ENCODE data around the gene CDK11B.
"Not testable (repeated sequence)": the region's sequence is repeated elsewhere in the genome, so short reads cannot be mapped to it uniquely, and the experiment has no call there.

CDK11B gene

GRCh38 chr1:1683104-1683905 lies 24.5 kb upstream of the CDK11B start:
- no peak for DNase-seq (ENCODE audit: low spot score)

- DNase-seq (ENCODE audit: low spot score): no peak
Measured at GRCh38 chr1:1680912-1681273, 22.1 kb upstream of the CDK11B start.

GRCh38 chr1:1680031-1680911 lies 21.5 kb upstream of the CDK11B start:
- no peak for DNase-seq (ENCODE audit: low spot score)

- no peak for DNase-seq (ENCODE audit: low spot score)
Measured at GRCh38 chr1:1678581-1679380, 20.0 kb upstream of the CDK11B start.

- DNase-seq (ENCODE audit: low spot score): no peak
Measured at GRCh38 chr1:1677718-1678580, 19.1 kb upstream of the CDK11B start.

- not testable (repeated sequence) for DNase-seq (ENCODE audit: low spot score)
Measured at GRCh38 chr1:1676087-1676486, 17.3 kb upstream of the CDK11B start.

GRCh38 chr1:1675218-1675617 lies 16.4 kb upstream of the CDK11B start:
- DNase-seq (ENCODE audit: low spot score): not testable (repeated sequence)

GRCh38 chr1:1674806-1675205 lies 16.0 kb upstream of the CDK11B start:
- DNase-seq (ENCODE audit: low spot score): not testable (repeated sequence)

GRCh38 chr1:1672181-1672965 lies 13.6 kb upstream of the CDK11B start:
- DNase-seq (ENCODE audit: low spot score): no peak

- DNase-seq (ENCODE audit: low spot score): no peak
Measured at GRCh38 chr1:1671365-1672119, 12.7 kb upstream of the CDK11B start.

- DNase-seq (ENCODE audit: low spot score): no peak
Measured at GRCh38 chr1:1670866-1671265, 12.1 kb upstream of the CDK11B start.

GRCh38 chr1:1669468-1670440 lies 10.9 kb upstream of the CDK11B start:
- no peak for DNase-seq (ENCODE audit: low spot score)

GRCh38 chr1:1666526-1666925 lies 7.7 kb upstream of the CDK11B start:
- DNase-seq (ENCODE audit: low spot score): no peak

- DNase-seq (ENCODE audit: low spot score): peak; percentile 42
Measured at GRCh38 chr1:1665815-1666251, 7.0 kb upstream of the CDK11B start.

- DNase-seq (ENCODE audit: low spot score): no peak
Measured at GRCh38 chr1:1664941-1665814, 6.4 kb upstream of the CDK11B start.

- not testable (repeated sequence) for DNase-seq (ENCODE audit: low spot score)
Measured at GRCh38 chr1:1664318-1664717, 5.5 kb upstream of the CDK11B start.

- DNase-seq (ENCODE audit: low spot score): not testable (repeated sequence)
Measured at GRCh38 chr1:1662830-1663560, 4.2 kb upstream of the CDK11B start.

Measured in hematopoietic multipotent progenitor cell treated with erythropoietin and hydrocortisone succinate and interleukin-3 and kit ligand, for 17 days (in vitro differentiated cells).